CD4-positive, alpha-beta memory T cell (primary cell): Measurements from ENCODE around the gene MOSMO. TPM values are rescaled to one million over a fixed set of nuclear protein-coding genes. Genes with fewer than 3 reads are reported as not detected.
"Not testable (repeated sequence)": the region's sequence is repeated elsewhere in the genome, so short reads cannot be mapped to it uniquely, and the experiment has no call there.

ENCODE experiments used
- CTCF ChIA-PET: fragments of 350-600 bp; sonication (Branson Sonifier 250); formaldehyde crosslinking; loops from one replicate; lab custom pipeline; 2021; ENCODE audit warnings: inconsistent platforms; ENCODE audit not compliant: partially characterized antibody; lab: Charles Lee
- POLR2A ChIA-PET: fragments of 350-600 bp; sonication (Branson Sonifier 250); formaldehyde crosslinking; loops from one replicate; lab custom pipeline; 2021; ENCODE audit not compliant: partially characterized antibody; lab: Charles Lee
- DNase-seq, 5 donors: peaks; one replicate each; pipeline versions ENCODE4 v3.0.0 to v3.0.0-alpha.2; 2020 to 2022; ENCODE audit warnings: mixed read lengths in 1 of 5
- H3K27ac ChIP-seq: one replicate; pipeline ENCODE4 v1.7.0; 2013; ENCODE audit warnings: low read depth, low read length
- H3K27me3 ChIP-seq: 2 replicates; pipeline ENCODE4 v1.7.0; 2013; ENCODE audit warnings: mild to moderate bottlenecking, low read length, moderate library complexity; ENCODE audit not compliant: insufficient read depth
- H3K36me3 ChIP-seq: 2 replicates; pipeline ENCODE4 v1.7.0; 2013; ENCODE audit warnings: mild to moderate bottlenecking, low read length, moderate library complexity; ENCODE audit not compliant: insufficient read depth
- H3K4me1 ChIP-seq: 2 replicates; pipeline ENCODE4 v1.7.0; 2013; ENCODE audit warnings: mild to moderate bottlenecking, low read length, moderate library complexity; ENCODE audit not compliant: insufficient read depth
- H3K4me3 ChIP-seq, 2 donors: one replicate each; pipeline ENCODE4 v1.7.0; 2013; ENCODE audit warnings: low read length in 2 of 2, mild to moderate bottlenecking in 1 of 2
- H3K9me3 ChIP-seq, 2 donors: one replicate each; pipeline ENCODE4 v1.7.0; 2013; ENCODE audit warnings: low read length in 2 of 2, control low read depth in 1 of 2; ENCODE audit not compliant: control insufficient read depth in 1 of 2
- H3K27ac Mint-ChIP-seq, 7 donors: one replicate each; pipeline ENCODE4 v1.8.0; 2020 to 2021; ENCODE audit warnings: mixed read lengths in 7 of 7, mild to moderate bottlenecking in 6 of 7, inconsistent platforms in 3 of 7, moderate library complexity in 3 of 7
- H3K27me3 Mint-ChIP-seq, 2 donors: one replicate each; pipeline ENCODE4 v1.8.0; 2020 to 2021; ENCODE audit warnings: mixed read lengths in 2 of 2
- H3K36me3 Mint-ChIP-seq, 2 donors: one replicate each; pipeline ENCODE4 v1.8.0; 2020 to 2021; ENCODE audit warnings: mixed read lengths in 2 of 2, inconsistent platforms in 1 of 2, mild to moderate bottlenecking in 1 of 2
- H3K4me1 Mint-ChIP-seq, 4 donors: one replicate each; pipeline ENCODE4 v1.8.0; 2020 to 2021; ENCODE audit warnings: mixed read lengths in 4 of 4, mild to moderate bottlenecking in 1 of 4
- H3K4me3 Mint-ChIP-seq, 8 donors: one replicate each; pipeline ENCODE4 v1.8.0; 2020 to 2021; ENCODE audit warnings: mixed read lengths in 8 of 8, mild to moderate bottlenecking in 7 of 8, moderate library complexity in 6 of 8, inconsistent platforms in 3 of 8
- H3K9me3 Mint-ChIP-seq, 8 donors: one replicate each; pipeline ENCODE4 v1.8.0; 2020 to 2021; ENCODE audit warnings: mixed read lengths in 8 of 8, mild to moderate bottlenecking in 5 of 8, inconsistent platforms in 3 of 8, moderate library complexity in 1 of 8
- intact Hi-C: fragments of 100-400 bp; cut with micrococcal nuclease; formaldehyde crosslinking; loops from one replicate; pipeline ENCODE4 v1.15.1; 2023
- polyA plus RNA-seq, 2 donors: library from polyadenylated mRNA; unstranded; fragments of 300-500 nt; fragmentation: Illumina TruSeq; gene quantifications; one replicate each; pipeline ENCODE4 v1.2.3, GENCODE V29; 2021
- total RNA-seq, 2 experiments: library from RNA; stranded (reverse); gene quantifications; one replicate each; pipeline ENCODE4 v1.2.3, GENCODE V29; 2021

Gene MOSMO
- total and polyA plus RNA-seq, 4 experiments from 2014 or later: 3.2 to 23.4 (median 14.1) TPM

GRCh38 chr16:22111629-22112028 is 103.7 kb downstream of the MOSMO start:
- H3K4me3 ChIP-seq, CTCF ChIA-PET, H3K4me1 ChIP-seq, H3K27ac ChIP-seq, H3K36me3 ChIP-seq, H3K9me3 Mint-ChIP-seq, intact Hi-C loops, H3K27me3 Mint-ChIP-seq, H3K36me3 Mint-ChIP-seq, H3K4me1 Mint-ChIP-seq, POLR2A ChIA-PET, H3K27ac Mint-ChIP-seq, DNase-seq, H3K27me3 ChIP-seq, H3K4me3 Mint-ChIP-seq, H3K9me3 ChIP-seq: not testable (repeated sequence)

- no peak overlapping the region for H3K4me3 Mint-ChIP-seq
- H3K4me1 Mint-ChIP-seq: peaks cover 0 to 6% (median 0%) of the 10 kb centered on the region in 4 donors
- no peaks in the 10 kb centered on the region for H3K36me3 ChIP-seq
- peaks cover 2 to 5% of the 10 kb centered on the region in 2 donors for H3K27me3 Mint-ChIP-seq
- H3K4me3 ChIP-seq: no peak overlapping the region
- no peaks in the 10 kb centered on the region for H3K9me3 ChIP-seq
- H3K9me3 Mint-ChIP-seq: peaks cover 0 to 1% (median 0%) of the 10 kb centered on the region in 8 donors
- H3K36me3 Mint-ChIP-seq: no peaks in the 10 kb centered on the region
- H3K27ac ChIP-seq: no peak overlapping the region
- H3K4me1 ChIP-seq: no peaks in the 10 kb centered on the region
- ChIA-PET CTCF (no interaction called here), POLR2A (no interaction called here)
- no peak for DNase-seq
- no peaks in the 10 kb centered on the region for H3K27me3 ChIP-seq
- intact Hi-C loops: no loop called here
- H3K27ac Mint-ChIP-seq: peak overlapping the region in 2 of 7 donors; percentile 48 to 75
Observed at GRCh38 chr16:22116095-22116700, 108.3 kb downstream of the MOSMO start.

GRCh38 chr16:22117609-22118008 is 109.7 kb downstream of the MOSMO start:
- Histone ChIP-seq H3K9me3 (no peaks in the 10 kb centered on the region), H3K4me3 (no peak overlapping the region), H3K27ac (no peak overlapping the region), H3K27me3 (no peaks in the 10 kb centered on the region), H3K36me3 (no peaks in the 10 kb centered on the region), H3K4me1 (no peaks in the 10 kb centered on the region)
- ChIA-PET CTCF (no interaction called here), POLR2A (no interaction called here)
- peaks cover 0 to 2% of the 10 kb centered on the region in 2 donors for H3K27me3 Mint-ChIP-seq
- H3K9me3 Mint-ChIP-seq: peaks cover 0 to 6% (median 0%) of the 10 kb centered on the region in 8 donors
- no peak for DNase-seq
- no peak overlapping the region for H3K27ac Mint-ChIP-seq
- H3K36me3 Mint-ChIP-seq: no peaks in the 10 kb centered on the region
- peaks cover 0 to 6% (median 0%) of the 10 kb centered on the region in 4 donors for H3K4me1 Mint-ChIP-seq
- intact Hi-C loops: no loop called here
- H3K4me3 Mint-ChIP-seq: no peak overlapping the region

- intact Hi-C loops: no loop called here
- Histone ChIP-seq H3K9me3 (no peaks in the 10 kb centered on the region), H3K4me3 (no peak overlapping the region), H3K27ac (no peak overlapping the region), H3K27me3 (no peaks in the 10 kb centered on the region), H3K4me1 (no peaks in the 10 kb centered on the region), H3K36me3 (no peaks in the 10 kb centered on the region)
- Mint-ChIP-seq H3K27me3 (peaks cover 0 to 2% of the 10 kb centered on the region in 2 donors), H3K36me3 (no peaks in the 10 kb centered on the region), H3K4me1 (peaks cover 0 to 6% (median 0%) of the 10 kb centered on the region in 4 donors), H3K9me3 (peaks cover 0 to 6% (median 0%) of the 10 kb centered on the region in 8 donors), H3K4me3 (no peak overlapping the region), H3K27ac (no peak overlapping the region)
- ChIA-PET POLR2A (no interaction called here), CTCF (interaction anchor here (0.8 kb wide), 1 partner anchor 21 kb away, joined by 3 read pairs; no protein-coding TSS in a partner anchor)
- DNase-seq: no peak
Observed at GRCh38 chr16:22120440-22120839, 112.5 kb downstream of the MOSMO start.

GRCh38 chr16:22122239-22122638 is 114.3 kb downstream of the MOSMO start:
- H3K27me3 ChIP-seq: no peaks in the 10 kb centered on the region
- H3K9me3 Mint-ChIP-seq: peaks cover 0 to 6% (median 0%) of the 10 kb centered on the region in 8 donors
- H3K27me3 Mint-ChIP-seq: no peaks in the 10 kb centered on the region
- H3K27ac ChIP-seq: no peak overlapping the region
- no peaks in the 10 kb centered on the region for H3K4me1 ChIP-seq
- CTCF ChIA-PET: no interaction called here
- no peaks in the 10 kb centered on the region for H3K9me3 ChIP-seq
- no peak for DNase-seq
- H3K36me3 ChIP-seq: no peaks in the 10 kb centered on the region
- H3K27ac Mint-ChIP-seq: no peak overlapping the region
- H3K4me3 ChIP-seq: no peak overlapping the region
- POLR2A ChIA-PET: no interaction called here
- H3K4me3 Mint-ChIP-seq: no peak overlapping the region
- no peaks in the 10 kb centered on the region for H3K4me1 Mint-ChIP-seq
- intact Hi-C loops: no loop called here
- no peaks in the 10 kb centered on the region for H3K36me3 Mint-ChIP-seq

GRCh38 chr16:22123146-22123545 is 115.2 kb downstream of the MOSMO start:
- H3K4me1 ChIP-seq: no peaks in the 10 kb centered on the region
- peaks cover 0 to 2% of the 10 kb centered on the region in 2 donors for H3K27me3 Mint-ChIP-seq
- H3K9me3 Mint-ChIP-seq: peaks cover 0 to 6% (median under 1%) of the 10 kb centered on the region in 8 donors
- intact Hi-C loops: no loop called here
- no peak for DNase-seq
- H3K36me3 ChIP-seq: no peaks in the 10 kb centered on the region
- no peaks in the 10 kb centered on the region for H3K4me1 Mint-ChIP-seq
- H3K27ac ChIP-seq: no peak overlapping the region
- no peaks in the 10 kb centered on the region for H3K36me3 Mint-ChIP-seq
- CTCF ChIA-PET: no interaction called here
- POLR2A ChIA-PET: no interaction called here
- H3K27me3 ChIP-seq: no peaks in the 10 kb centered on the region
- H3K4me3 Mint-ChIP-seq: no peak overlapping the region
- H3K27ac Mint-ChIP-seq: no peak overlapping the region
- no peaks in the 10 kb centered on the region for H3K9me3 ChIP-seq
- H3K4me3 ChIP-seq: no peak overlapping the region

- H3K27me3 Mint-ChIP-seq: peaks cover 1 to 3% of the 10 kb centered on the region in 2 donors
- H3K4me1 Mint-ChIP-seq: no peaks in the 10 kb centered on the region
- Histone ChIP-seq H3K4me1 (no peaks in the 10 kb centered on the region), H3K36me3 (no peaks in the 10 kb centered on the region), H3K27ac (no peak overlapping the region), H3K9me3 (no peaks in the 10 kb centered on the region), H3K27me3 (no peaks in the 10 kb centered on the region), H3K4me3 (no peak overlapping the region)
- no peak overlapping the region for H3K4me3 Mint-ChIP-seq
- H3K9me3 Mint-ChIP-seq: peaks cover 0 to 10% (median under 1%) of the 10 kb centered on the region in 8 donors
- H3K27ac Mint-ChIP-seq: no peak overlapping the region
- intact Hi-C loops: no loop called here
- ChIA-PET POLR2A (no interaction called here), CTCF (no interaction called here)
- no peaks in the 10 kb centered on the region for H3K36me3 Mint-ChIP-seq
- DNase-seq: no peak
Observed at GRCh38 chr16:22123759-22124490, 116.0 kb downstream of the MOSMO start.
